ENCODE measurements around the gene SPATA13.

SPATA13 gene

DNA sequence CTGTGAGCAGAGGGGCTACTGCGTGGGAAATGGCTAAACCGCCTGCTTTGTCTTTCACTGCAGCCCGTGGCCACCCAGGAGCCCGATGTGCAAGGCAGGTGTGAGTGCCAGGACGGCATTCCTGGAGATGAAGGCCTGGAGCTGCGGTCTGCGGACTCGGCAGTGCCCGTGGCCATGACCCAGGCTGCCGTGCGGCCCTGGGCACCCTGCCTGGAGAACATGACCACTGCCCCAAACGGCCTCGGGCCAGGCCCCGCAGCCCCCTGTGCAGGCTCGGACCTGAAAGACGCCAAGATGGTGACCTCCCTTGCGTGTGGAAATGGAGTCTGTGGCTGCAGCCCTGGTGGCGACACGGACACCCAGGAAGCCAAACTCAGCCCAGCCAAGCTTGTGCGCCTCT lies 62.2 kb downstream of the SPATA13 start:
- TF ChIP-seq EP300 (IDR thresholded peaks at IDR 0.05; ENCODE audit: borderline replicate concordance) (no peak), FOXM1 (IDR thresholded peaks at IDR 0.05; ENCODE audit: borderline replicate concordance, low read depth) (no peak), ZBTB7A (IDR thresholded peaks at IDR 0.05; ENCODE audit: low read depth) (no peak), RAD21 (IDR thresholded peaks at IDR 0.05; ENCODE audit: low read depth) (no peak), EGR1 (IDR thresholded peaks at IDR 0.05) (no peak), NFIC (IDR thresholded peaks at IDR 0.05) (no peak), TAF1 (IDR thresholded peaks at IDR 0.05; ENCODE audit: low read depth) (no peak), TCF12 (IDR thresholded peaks at IDR 0.05; ENCODE audit: low read depth) (no peak), TEAD4 (IDR thresholded peaks at IDR 0.05) (no peak)
- TF ChIP-seq, protein P1, sequence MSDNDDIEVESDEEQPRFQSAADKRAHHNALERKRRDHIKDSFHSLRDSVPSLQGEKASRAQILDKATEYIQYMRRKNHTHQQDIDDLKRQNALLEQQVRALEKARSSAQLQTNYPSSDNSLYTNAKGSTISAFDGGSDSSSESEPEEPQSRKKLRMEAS (IDR thresholded peaks at IDR 0.05): no peak
- TF ChIP-seq, protein P2, sequence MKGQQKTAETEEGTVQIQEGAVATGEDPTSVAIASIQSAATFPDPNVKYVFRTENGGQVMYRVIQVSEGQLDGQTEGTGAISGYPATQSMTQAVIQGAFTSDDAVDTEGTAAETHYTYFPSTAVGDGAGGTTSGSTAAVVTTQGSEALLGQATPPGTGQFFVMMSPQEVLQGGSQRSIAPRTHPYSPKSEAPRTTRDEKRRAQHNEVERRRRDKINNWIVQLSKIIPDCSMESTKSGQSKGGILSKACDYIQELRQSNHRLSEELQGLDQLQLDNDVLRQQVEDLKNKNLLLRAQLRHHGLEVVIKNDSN (IDR thresholded peaks at IDR 0.05): no peak
- TF ChIP-seq, protein P3, sequence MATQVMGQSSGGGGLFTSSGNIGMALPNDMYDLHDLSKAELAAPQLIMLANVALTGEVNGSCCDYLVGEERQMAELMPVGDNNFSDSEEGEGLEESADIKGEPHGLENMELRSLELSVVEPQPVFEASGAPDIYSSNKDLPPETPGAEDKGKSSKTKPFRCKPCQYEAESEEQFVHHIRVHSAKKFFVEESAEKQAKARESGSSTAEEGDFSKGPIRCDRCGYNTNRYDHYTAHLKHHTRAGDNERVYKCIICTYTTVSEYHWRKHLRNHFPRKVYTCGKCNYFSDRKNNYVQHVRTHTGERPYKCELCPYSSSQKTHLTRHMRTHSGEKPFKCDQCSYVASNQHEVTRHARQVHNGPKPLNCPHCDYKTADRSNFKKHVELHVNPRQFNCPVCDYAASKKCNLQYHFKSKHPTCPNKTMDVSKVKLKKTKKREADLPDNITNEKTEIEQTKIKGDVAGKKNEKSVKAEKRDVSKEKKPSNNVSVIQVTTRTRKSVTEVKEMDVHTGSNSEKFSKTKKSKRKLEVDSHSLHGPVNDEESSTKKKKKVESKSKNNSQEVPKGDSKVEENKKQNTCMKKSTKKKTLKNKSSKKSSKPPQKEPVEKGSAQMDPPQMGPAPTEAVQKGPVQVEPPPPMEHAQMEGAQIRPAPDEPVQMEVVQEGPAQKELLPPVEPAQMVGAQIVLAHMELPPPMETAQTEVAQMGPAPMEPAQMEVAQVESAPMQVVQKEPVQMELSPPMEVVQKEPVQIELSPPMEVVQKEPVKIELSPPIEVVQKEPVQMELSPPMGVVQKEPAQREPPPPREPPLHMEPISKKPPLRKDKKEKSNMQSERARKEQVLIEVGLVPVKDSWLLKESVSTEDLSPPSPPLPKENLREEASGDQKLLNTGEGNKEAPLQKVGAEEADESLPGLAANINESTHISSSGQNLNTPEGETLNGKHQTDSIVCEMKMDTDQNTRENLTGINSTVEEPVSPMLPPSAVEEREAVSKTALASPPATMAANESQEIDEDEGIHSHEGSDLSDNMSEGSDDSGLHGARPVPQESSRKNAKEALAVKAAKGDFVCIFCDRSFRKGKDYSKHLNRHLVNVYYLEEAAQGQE (IDR thresholded peaks at IDR 0.05; ENCODE audit: low read depth): no peak

DNA sequence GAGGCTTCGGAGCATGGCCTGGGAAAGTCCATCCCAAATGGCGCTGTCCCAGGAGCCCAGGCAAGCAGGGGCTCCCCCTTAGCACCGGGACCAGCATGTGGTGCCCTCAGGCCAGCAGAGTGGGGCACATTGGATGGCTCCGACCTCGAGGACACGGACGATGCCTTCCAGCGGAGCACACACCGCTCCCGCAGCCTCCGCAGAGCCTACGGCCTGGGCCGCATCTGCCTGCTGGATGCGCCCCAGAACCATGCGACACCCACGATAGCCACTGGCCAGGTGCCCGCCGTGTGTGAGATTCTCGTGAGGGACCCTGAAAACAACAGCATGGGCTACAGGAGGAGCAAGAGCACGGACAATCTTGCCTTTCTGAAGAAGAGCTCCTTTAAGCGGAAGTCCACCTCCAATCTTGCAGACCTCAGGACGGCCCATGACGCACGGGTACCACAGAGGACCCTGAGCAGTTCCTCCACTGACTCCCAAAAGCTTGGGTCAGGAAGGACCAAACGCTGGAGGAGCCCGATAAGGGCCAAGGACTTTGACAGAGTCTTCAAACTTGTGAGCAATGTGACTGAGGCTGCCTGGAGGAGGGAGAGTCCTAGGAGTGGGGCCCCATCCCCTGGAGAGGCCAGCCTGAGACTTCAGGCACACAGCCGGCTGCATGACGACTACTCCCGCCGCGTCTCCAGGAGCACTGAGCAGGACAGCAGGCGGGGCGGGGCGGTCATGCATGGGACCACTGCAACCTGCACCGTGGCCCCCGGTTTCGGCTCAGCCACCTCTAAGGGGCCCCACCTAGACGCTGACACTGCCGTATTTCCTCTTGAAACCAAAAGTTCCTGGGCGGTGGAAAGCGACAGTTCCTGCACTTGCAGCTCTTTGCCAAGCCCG lies 63.1 kb downstream of the SPATA13 start:
- TF ChIP-seq RAD21 (IDR thresholded peaks at IDR 0.05; ENCODE audit: low read depth): no peak
- TF ChIP-seq YY1 (IDR thresholded peaks at IDR 0.05; ENCODE audit: low read depth): no peak
- no peak for TF ChIP-seq TAF1 (IDR thresholded peaks at IDR 0.05; ENCODE audit: low read depth)
- no peak for TF ChIP-seq TCF12 (IDR thresholded peaks at IDR 0.05; ENCODE audit: low read depth)
- TF ChIP-seq CEBPB (IDR thresholded peaks at IDR 0.05): no peak
- TF ChIP-seq FOXM1 (IDR thresholded peaks at IDR 0.05; ENCODE audit: borderline replicate concordance, low read depth): no peak
- no peak for TF ChIP-seq TEAD4 (IDR thresholded peaks at IDR 0.05)
- TF ChIP-seq, protein P1 (IDR thresholded peaks at IDR 0.05): no peak
- TF ChIP-seq ZBTB7A (IDR thresholded peaks at IDR 0.05; ENCODE audit: low read depth): no peak
- no peak for TF ChIP-seq CREB1 (IDR thresholded peaks at IDR 0.05; ENCODE audit: low read depth)
- no peak for TF ChIP-seq NFIC (IDR thresholded peaks at IDR 0.05)
- TF ChIP-seq, protein P3 (IDR thresholded peaks at IDR 0.05; ENCODE audit: low read depth): no peak
- no peak for TF ChIP-seq EGR1 (IDR thresholded peaks at IDR 0.05)
- TF ChIP-seq EP300 (IDR thresholded peaks at IDR 0.05; ENCODE audit: borderline replicate concordance): no peak
- TF ChIP-seq, protein P2 (IDR thresholded peaks at IDR 0.05): no peak

DNA sequence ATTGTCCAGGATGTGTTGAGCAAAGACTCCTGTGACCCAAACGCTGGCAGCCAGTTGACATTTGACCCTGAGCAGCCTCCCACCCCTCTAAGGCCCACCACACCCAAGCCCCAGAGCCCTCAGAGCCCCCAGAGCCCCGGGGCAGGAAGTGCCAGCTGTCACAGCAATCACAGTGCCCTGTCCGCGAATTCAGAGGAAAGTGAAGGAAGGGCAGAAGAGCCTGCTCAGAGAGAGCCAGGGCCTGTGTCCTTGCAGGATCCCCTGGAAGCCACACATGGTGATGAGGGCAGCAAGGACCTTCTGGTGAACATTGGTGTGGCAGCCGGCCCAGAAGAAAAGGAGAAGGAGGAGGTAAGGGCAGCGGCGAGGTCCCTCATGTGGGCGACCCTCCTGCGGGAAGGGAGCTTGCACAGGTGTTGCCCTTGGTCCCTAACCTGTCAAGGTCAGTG lies 63.7 kb downstream of the SPATA13 start:
- TF ChIP-seq NFIC (IDR thresholded peaks at IDR 0.05) (no peak), FOXM1 (IDR thresholded peaks at IDR 0.05; ENCODE audit: borderline replicate concordance, low read depth) (no peak), RAD21 (IDR thresholded peaks at IDR 0.05; ENCODE audit: low read depth) (no peak), CREB1 (IDR thresholded peaks at IDR 0.05; ENCODE audit: low read depth) (no peak), ZBTB7A (IDR thresholded peaks at IDR 0.05; ENCODE audit: low read depth) (no peak), TCF12 (IDR thresholded peaks at IDR 0.05; ENCODE audit: low read depth) (no peak), YY1 (IDR thresholded peaks at IDR 0.05; ENCODE audit: low read depth) (no peak), CEBPB (IDR thresholded peaks at IDR 0.05) (no peak), EP300 (IDR thresholded peaks at IDR 0.05; ENCODE audit: borderline replicate concordance) (no peak), TAF1 (IDR thresholded peaks at IDR 0.05; ENCODE audit: low read depth) (no peak), TEAD4 (IDR thresholded peaks at IDR 0.05) (no peak), EGR1 (IDR thresholded peaks at IDR 0.05) (no peak)
- TF ChIP-seq, protein P3 (IDR thresholded peaks at IDR 0.05; ENCODE audit: low read depth): no peak
- TF ChIP-seq, protein P2 (IDR thresholded peaks at IDR 0.05): no peak
- TF ChIP-seq, protein P1 (IDR thresholded peaks at IDR 0.05): no peak
